ENCODE results near the gene DES. TPM values are rescaled to one million over a fixed set of nuclear protein-coding genes. Genes with fewer than 3 reads are reported as not detected.

The DES gene
- total RNA-seq, 1 experiment from 2014 or later: 1.6 TPM

DNA sequence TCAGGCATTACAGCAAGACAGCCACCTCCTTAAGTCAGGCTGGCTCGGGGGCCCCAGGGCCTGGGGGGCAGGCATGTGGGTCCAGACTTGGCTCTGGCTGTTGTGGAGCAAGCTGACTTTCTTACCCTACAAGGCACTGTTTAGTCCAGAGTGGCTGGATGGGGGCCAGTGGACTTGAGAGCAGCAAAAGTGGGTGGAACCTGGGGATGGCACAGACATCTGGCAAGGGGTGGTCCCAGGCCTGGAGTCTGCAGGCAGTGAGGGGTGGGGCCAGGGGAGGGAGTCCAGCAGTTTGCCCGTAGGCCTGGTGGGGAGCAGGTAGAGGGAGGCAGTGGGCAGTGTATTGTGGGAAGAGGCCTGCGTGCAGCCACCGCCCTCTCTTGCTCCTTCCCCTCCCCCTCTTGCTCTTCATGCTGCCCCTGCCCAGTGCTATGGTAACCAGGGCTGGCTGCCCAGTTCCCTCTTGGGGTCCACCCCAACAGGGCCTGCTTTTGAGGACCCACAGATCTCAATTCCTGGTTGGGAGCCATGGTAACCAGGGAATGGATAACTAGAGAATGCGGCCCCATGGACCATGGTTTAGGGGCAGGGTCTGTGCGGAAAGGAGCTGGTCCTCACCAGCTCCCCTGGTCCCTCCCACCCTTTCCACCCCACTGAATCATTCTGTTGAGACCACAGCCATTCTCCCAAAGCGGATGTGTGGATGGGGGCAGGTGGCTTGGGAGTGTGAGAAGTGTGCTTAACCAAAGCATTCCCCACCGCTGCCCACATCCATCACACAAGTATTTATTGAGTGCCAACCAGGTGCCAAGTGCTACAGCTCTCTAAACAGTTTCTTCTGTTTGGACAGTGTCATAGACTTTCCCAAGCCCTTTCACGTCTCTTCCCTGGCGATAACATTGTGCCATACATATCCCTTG lies 35.8 kb downstream of the DES start:
- Mint-ChIP-seq H3K9me3 (no peaks in the 10 kb centered on the region), H3K27me3 (ENCODE audit: low read depth) (no peaks in the 10 kb centered on the region; the same call in 1 of the 2 replicates), H3K36me3 (no peaks in the 10 kb centered on the region), H3K4me3 (no peak overlapping the region), H3K4me1 (peaks cover 16% of the 10 kb centered on the region), H3K27ac (no peak overlapping the region)
- DNase-seq (ENCODE audit: low spot score) (no peak), ATAC-seq (peak; percentile 16; the same call in 1 of the 2 replicates)
- TF ChIP-seq, protein P1, sequence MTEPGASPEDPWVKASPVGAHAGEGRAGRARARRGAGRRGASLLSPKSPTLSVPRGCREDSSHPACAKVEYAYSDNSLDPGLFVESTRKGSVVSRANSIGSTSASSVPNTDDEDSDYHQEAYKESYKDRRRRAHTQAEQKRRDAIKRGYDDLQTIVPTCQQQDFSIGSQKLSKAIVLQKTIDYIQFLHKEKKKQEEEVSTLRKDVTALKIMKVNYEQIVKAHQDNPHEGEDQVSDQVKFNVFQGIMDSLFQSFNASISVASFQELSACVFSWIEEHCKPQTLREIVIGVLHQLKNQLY (CRISPR knock-in tag; IDR thresholded peaks at IDR 0.05): no peak
- no peak for TF ChIP-seq ZBTB21 (CRISPR knock-in tag; IDR thresholded peaks at IDR 0.05; ENCODE audit: borderline replicate concordance)
- no peak for TF ChIP-seq ZNF671 (CRISPR knock-in tag; IDR thresholded peaks at IDR 0.05)
- TF ChIP-seq, protein P2, sequence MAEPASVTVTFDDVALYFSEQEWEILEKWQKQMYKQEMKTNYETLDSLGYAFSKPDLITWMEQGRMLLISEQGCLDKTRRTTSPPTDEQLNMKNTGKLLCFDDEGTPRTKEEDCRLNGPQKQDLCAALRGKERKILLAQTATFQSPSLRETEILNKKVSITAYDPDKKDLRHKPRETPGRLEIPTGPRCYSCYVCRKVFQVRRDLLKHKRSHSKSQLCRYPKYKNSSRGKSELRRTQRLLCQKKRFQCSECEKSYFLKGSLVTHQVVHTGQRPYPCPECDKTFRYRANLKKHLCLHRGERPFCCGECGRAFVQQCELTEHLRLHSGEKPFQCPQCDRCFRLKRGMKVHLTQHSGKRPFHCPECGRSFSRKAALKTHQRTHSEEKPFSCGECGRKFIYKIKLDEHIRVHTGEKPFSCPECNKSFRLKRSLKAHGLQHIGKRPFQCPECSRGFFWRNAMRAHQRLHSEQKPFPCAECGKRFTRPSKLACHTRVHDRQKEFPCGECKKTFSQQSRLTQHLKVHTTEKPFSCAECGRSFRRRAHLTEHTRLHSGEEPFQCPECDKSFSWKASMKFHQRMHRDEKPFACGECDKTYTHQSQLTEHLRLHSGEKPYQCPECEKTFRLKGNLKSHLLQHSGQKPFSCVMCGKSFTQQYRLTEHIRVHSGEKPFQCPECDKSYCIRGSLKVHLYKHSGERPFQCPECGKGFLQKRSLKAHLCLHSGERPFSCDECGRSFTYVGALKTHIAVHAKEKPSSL (CRISPR knock-in tag; conservative IDR thresholded peaks at IDR 0.05): no peak
- TF ChIP-seq, protein P3, sequence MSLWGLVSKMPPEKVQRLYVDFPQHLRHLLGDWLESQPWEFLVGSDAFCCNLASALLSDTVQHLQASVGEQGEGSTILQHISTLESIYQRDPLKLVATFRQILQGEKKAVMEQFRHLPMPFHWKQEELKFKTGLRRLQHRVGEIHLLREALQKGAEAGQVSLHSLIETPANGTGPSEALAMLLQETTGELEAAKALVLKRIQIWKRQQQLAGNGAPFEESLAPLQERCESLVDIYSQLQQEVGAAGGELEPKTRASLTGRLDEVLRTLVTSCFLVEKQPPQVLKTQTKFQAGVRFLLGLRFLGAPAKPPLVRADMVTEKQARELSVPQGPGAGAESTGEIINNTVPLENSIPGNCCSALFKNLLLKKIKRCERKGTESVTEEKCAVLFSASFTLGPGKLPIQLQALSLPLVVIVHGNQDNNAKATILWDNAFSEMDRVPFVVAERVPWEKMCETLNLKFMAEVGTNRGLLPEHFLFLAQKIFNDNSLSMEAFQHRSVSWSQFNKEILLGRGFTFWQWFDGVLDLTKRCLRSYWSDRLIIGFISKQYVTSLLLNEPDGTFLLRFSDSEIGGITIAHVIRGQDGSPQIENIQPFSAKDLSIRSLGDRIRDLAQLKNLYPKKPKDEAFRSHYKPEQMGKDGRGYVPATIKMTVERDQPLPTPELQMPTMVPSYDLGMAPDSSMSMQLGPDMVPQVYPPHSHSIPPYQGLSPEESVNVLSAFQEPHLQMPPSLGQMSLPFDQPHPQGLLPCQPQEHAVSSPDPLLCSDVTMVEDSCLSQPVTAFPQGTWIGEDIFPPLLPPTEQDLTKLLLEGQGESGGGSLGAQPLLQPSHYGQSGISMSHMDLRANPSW (CRISPR knock-in tag; conservative IDR thresholded peaks at IDR 0.05; ENCODE audit: low read depth): no peak
- no peak for TF ChIP-seq SMAD4 (CRISPR knock-in tag; IDR thresholded peaks at IDR 0.05)
- TF ChIP-seq, protein P4, sequence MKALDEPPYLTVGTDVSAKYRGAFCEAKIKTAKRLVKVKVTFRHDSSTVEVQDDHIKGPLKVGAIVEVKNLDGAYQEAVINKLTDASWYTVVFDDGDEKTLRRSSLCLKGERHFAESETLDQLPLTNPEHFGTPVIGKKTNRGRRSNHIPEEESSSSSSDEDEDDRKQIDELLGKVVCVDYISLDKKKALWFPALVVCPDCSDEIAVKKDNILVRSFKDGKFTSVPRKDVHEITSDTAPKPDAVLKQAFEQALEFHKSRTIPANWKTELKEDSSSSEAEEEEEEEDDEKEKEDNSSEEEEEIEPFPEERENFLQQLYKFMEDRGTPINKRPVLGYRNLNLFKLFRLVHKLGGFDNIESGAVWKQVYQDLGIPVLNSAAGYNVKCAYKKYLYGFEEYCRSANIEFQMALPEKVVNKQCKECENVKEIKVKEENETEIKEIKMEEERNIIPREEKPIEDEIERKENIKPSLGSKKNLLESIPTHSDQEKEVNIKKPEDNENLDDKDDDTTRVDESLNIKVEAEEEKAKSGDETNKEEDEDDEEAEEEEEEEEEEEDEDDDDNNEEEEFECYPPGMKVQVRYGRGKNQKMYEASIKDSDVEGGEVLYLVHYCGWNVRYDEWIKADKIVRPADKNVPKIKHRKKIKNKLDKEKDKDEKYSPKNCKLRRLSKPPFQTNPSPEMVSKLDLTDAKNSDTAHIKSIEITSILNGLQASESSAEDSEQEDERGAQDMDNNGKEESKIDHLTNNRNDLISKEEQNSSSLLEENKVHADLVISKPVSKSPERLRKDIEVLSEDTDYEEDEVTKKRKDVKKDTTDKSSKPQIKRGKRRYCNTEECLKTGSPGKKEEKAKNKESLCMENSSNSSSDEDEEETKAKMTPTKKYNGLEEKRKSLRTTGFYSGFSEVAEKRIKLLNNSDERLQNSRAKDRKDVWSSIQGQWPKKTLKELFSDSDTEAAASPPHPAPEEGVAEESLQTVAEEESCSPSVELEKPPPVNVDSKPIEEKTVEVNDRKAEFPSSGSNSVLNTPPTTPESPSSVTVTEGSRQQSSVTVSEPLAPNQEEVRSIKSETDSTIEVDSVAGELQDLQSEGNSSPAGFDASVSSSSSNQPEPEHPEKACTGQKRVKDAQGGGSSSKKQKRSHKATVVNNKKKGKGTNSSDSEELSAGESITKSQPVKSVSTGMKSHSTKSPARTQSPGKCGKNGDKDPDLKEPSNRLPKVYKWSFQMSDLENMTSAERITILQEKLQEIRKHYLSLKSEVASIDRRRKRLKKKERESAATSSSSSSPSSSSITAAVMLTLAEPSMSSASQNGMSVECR (CRISPR knock-in tag; IDR thresholded peaks at IDR 0.05; ENCODE audit: borderline replicate concordance): no peak
- TF ChIP-seq CBFB (CRISPR knock-in tag; IDR thresholded peaks at IDR 0.05; ENCODE audit: low read depth): no peak
- no peak for TF ChIP-seq TEAD4 (CRISPR knock-in tag; IDR thresholded peaks at IDR 0.05)
- TF ChIP-seq, protein P5, sequence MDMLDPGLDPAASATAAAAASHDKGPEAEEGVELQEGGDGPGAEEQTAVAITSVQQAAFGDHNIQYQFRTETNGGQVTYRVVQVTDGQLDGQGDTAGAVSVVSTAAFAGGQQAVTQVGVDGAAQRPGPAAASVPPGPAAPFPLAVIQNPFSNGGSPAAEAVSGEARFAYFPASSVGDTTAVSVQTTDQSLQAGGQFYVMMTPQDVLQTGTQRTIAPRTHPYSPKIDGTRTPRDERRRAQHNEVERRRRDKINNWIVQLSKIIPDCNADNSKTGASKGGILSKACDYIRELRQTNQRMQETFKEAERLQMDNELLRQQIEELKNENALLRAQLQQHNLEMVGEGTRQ (CRISPR knock-in tag; IDR thresholded peaks at IDR 0.05): no peak
- TF ChIP-seq GRHL2 (CRISPR knock-in tag; IDR thresholded peaks at IDR 0.05; ENCODE audit: insufficient replicate concordance, severe bottlenecking): no peak
- TF ChIP-seq ZNF219 (CRISPR knock-in tag; IDR thresholded peaks at IDR 0.05; ENCODE audit: borderline replicate concordance): no peak
- TF ChIP-seq ZNF396 (CRISPR knock-in tag; IDR thresholded peaks at IDR 0.05; ENCODE audit: borderline replicate concordance): no peak
- TF ChIP-seq ETV6 (CRISPR knock-in tag; IDR thresholded peaks at IDR 0.05): no peak
- TF ChIP-seq RORB (CRISPR knock-in tag; IDR thresholded peaks at IDR 0.05): no peak
- ChIA-PET CTCF (interaction anchor here (0.6 to 2.6 kb wide), 12 partner anchors 11 to 1836 kb away, joined by 3 to 7 read pairs (median 3); no protein-coding TSS in a partner anchor), POLR2A (interaction anchor here (1.1 kb wide), 2 partner anchors 65 to 67 kb away, joined by 3 read pairs; partner anchors contain the start of gene DNPEP)

All from WTC11 (cell line).